K562 (cell line): ENCODE measurements around the gene MMP19. TPM values are rescaled to one million over a fixed set of nuclear protein-coding genes. Genes with fewer than 3 reads are reported as not detected.

Experiments used
- ATAC-seq: fragments of 200-7000 bp; cut with Tn5 transposase; 3 replicates; pipeline ENCODE4 v1.9.1; 2020; ENCODE audit warnings: moderate library complexity
- BruUV-seq: library from RNA; stranded (reverse); fragments of 400-500 nt; replicated peaks from 2 replicates; lab custom pipeline; 2021; lab: Mats Ljungman, UMichigan
- CTCF ChIA-PET: fragments of 300-600 bp; formaldehyde crosslinking; extraction: SDS; loops from one replicate; lab custom pipeline; 2021; ENCODE audit warnings: low intra/inter-chr PET ratio; lab: Yijun Ruan, JAX
- POLR2A ChIA-PET: fragments of 300-600, 350-650 bp; sonication (Branson Sonifier 250); formaldehyde crosslinking; extraction: SDS; loops from one replicate; lab custom pipeline; 2021; ENCODE audit warnings: antibody characterized with exemption, inconsistent platforms; lab: Yijun Ruan, JAX
- DNase-seq, 4 experiments: peaks; one replicate each; pipeline versions ENCODE4 v3.0.0 to v3.0.0-alpha.2; 2011 to 2018; ENCODE audit warnings: low spot score in 3 of 4, mixed read lengths in 3 of 4; ENCODE audit errors: extremely low read depth in 1 of 4
- FAIRE-seq: peaks from 2 replicates; lab custom pipeline; 2011; peaks lifted over from hg19 to GRCh38; lab: Jason Lieb, UNC
- H2AFZ ChIP-seq: 2 replicates; pipeline ENCODE4 v1.6.0; 2011; ENCODE audit warnings: low read depth, low read length, control low read depth, inconsistent platforms
- H3K27ac ChIP-seq: fragments of 200-600 bp; 3 replicates; pipeline ENCODE4 v1.8.0; 2011; ENCODE audit warnings: low read depth, mild to moderate bottlenecking, control low read depth, inconsistent platforms, low read length, moderate library complexity, mixed read lengths; ENCODE audit errors: extremely low read depth
- H3K27me3 ChIP-seq, 2 experiments: fragments of 300-600 bp in 1 of 2; 2 replicates in 1 of 2; 3 replicates in 1 of 2; pipeline versions ENCODE4 v1.6.0 to v1.8.0; 2011; ENCODE audit warnings: inconsistent platforms in 2 of 2, low read length in 2 of 2, mild to moderate bottlenecking in 1 of 2, mixed read lengths in 1 of 2, moderate library complexity in 1 of 2; ENCODE audit not compliant: control insufficient read depth in 2 of 2, insufficient read depth in 2 of 2
- H3K36me3 ChIP-seq: fragments of 300-600 bp; 3 replicates; pipeline ENCODE4 v1.8.0; 2011; ENCODE audit warnings: mild to moderate bottlenecking, low read length, inconsistent platforms; ENCODE audit not compliant: control insufficient read depth, insufficient read depth
- H3K4me1 ChIP-seq, 2 experiments: fragments of 200-600 bp in 1 of 2; replicated peaks in 1 of 2; 2 replicates in 1 of 2; 3 replicates in 1 of 2; pipeline versions ENCODE4 v1.5.1 to v1.8.0; 2011; ENCODE audit warnings: inconsistent platforms in 2 of 2, low read length in 2 of 2, mild to moderate bottlenecking in 1 of 2, mixed read lengths in 1 of 2, moderate library complexity in 1 of 2; ENCODE audit not compliant: control insufficient read depth in 2 of 2, insufficient read depth in 2 of 2
- H3K4me2 ChIP-seq: 2 replicates; pipeline ENCODE4 v1.6.1; 2011; ENCODE audit warnings: low read length, control low read depth, inconsistent platforms, mixed read lengths; ENCODE audit not compliant: insufficient read depth
- H3K4me3 ChIP-seq: fragments of 200-600 bp; sonication (generic), shearing (Covaris generic); 2 replicates; pipeline ENCODE4 v1.5.1; 2016; ENCODE audit warnings: control low read depth, inconsistent platforms
- H3K79me2 ChIP-seq: fragments of 200-600 bp; 3 replicates; pipeline ENCODE4 v1.8.0; 2011; ENCODE audit warnings: low read length, inconsistent platforms; ENCODE audit not compliant: control insufficient read depth, insufficient read depth
- H3K9ac ChIP-seq, 2 experiments: 2 replicates each; pipeline versions ENCODE4 v1.6.0 to v1.6.1; 2011; ENCODE audit warnings: low read depth in 2 of 2, low read length in 2 of 2, control low read depth in 1 of 2, inconsistent platforms in 1 of 2, mild to moderate bottlenecking in 1 of 2, mixed read lengths in 1 of 2; ENCODE audit not compliant: insufficient read depth in 1 of 2
- H3K9me1 ChIP-seq: one replicate; pipeline ENCODE4 v1.6.0; 2011; ENCODE audit warnings: inconsistent platforms, mild to moderate bottlenecking, low read length, moderate library complexity; ENCODE audit not compliant: control insufficient read depth, insufficient read depth
- H3K9me3 ChIP-seq: replicated peaks from 2 replicates; pipeline ENCODE4 v1.5.1; 2011; ENCODE audit warnings: low read depth, low read length, inconsistent platforms; ENCODE audit not compliant: control insufficient read depth, insufficient read depth
- H4K20me1 ChIP-seq: replicated peaks from 2 replicates; pipeline ENCODE4 v1.6.1; 2011; ENCODE audit warnings: low read length, inconsistent platforms, mixed read lengths; ENCODE audit not compliant: control insufficient read depth, insufficient read depth
- ARNT ChIP-seq, 2 experiments: fragments of 450-650 bp; IDR thresholded peaks; 2 replicates each; pipeline ENCODE4 v1.6.1; 2016; ENCODE audit warnings: mild to moderate bottlenecking in 1 of 2
- GABPB2 ChIP-seq: fragments of 250-450 bp; sonication (Bioruptor Pico); conservative IDR thresholded peaks from 2 replicates; pipeline ENCODE4 v1.5.1; 2021; ENCODE audit warnings: mild to moderate bottlenecking
- IRF1 ChIP-seq: sonication (generic); formaldehyde crosslinking; IDR thresholded peaks from 2 replicates; pipeline ENCODE4 v1.8.0; 2022; ENCODE audit warnings: missing genetic modification reagents, mild to moderate bottlenecking, borderline replicate concordance
- NR2C1 ChIP-seq, 2 experiments: fragments of 450-650 bp; IDR thresholded peaks; 2 replicates each; pipeline ENCODE4 v1.6.1; 2017; ENCODE audit warnings: mild to moderate bottlenecking in 2 of 2, antibody characterized with exemption in 1 of 2, inconsistent platforms in 1 of 2, missing compliant biosample characterization in 1 of 2, missing genetic modification characterization in 1 of 2
- PHF8 ChIP-seq: fragments of 200-600 bp; sonication (generic); IDR thresholded peaks from 2 replicates; pipeline ENCODE4 v1.6.1; 2012; ENCODE audit warnings: mixed run types, mild to moderate bottlenecking, inconsistent platforms, low read length, moderate library complexity, borderline replicate concordance
- POLR2B ChIP-seq: fragments of 450-650 bp; IDR thresholded peaks from 2 replicates; pipeline ENCODE4 v1.6.1; 2018; ENCODE audit warnings: low read depth; ENCODE audit not compliant: partially characterized antibody
- TEAD1 ChIP-seq, 2 experiments: fragments of 450-650 bp in 1 of 2; sonication (generic) in 1 of 2; formaldehyde crosslinking; IDR thresholded peaks; 2 replicates each; pipeline versions ENCODE4 v1.4.0 to v1.8.0; 2020 to 2022; ENCODE audit warnings: mild to moderate bottlenecking in 2 of 2, missing genetic modification reagents in 1 of 2
- TEAD2 ChIP-seq: fragments of 450-650 bp; IDR thresholded peaks from 2 replicates; pipeline ENCODE4 v1.6.1; 2016; ENCODE audit warnings: missing genetic modification characterization, control low read depth, missing compliant biosample characterization
- ZFP36 ChIP-seq: fragments of 150-350 bp; IDR thresholded peaks from 2 replicates; pipeline ENCODE4 v1.6.1; 2018; ENCODE audit warnings: low read length, low read depth; ENCODE audit not compliant: partially characterized antibody
- ZFP91 ChIP-seq: sonication (generic); formaldehyde crosslinking; IDR thresholded peaks from 2 replicates; pipeline ENCODE4 v1.8.0; 2022; ENCODE audit warnings: mild to moderate bottlenecking, missing genetic modification reagents
- ZNF23 ChIP-seq: fragments of 250-450 bp; sonication (Bioruptor Pico); IDR thresholded peaks from 2 replicates; pipeline ENCODE4 v1.4.0; 2020; ENCODE audit warnings: mild to moderate bottlenecking
- ZNF41 ChIP-seq: fragments of 250-450 bp; sonication (Bioruptor Pico); conservative IDR thresholded peaks from 2 replicates; pipeline ENCODE4 v1.4.0; 2020; ENCODE audit warnings: mild to moderate bottlenecking
- ZNF445 ChIP-seq: fragments of 250-450 bp; sonication (Bioruptor Pico); IDR thresholded peaks from 2 replicates; pipeline ENCODE4 v1.4.0; 2020; ENCODE audit warnings: low read depth, mild to moderate bottlenecking, moderate library complexity
- WGBS: fragments of 100-300 bp; shearing (Covaris generic); methylation state at CpG from one replicate; pipeline ENCODE4 v1.1.6; 2016; ENCODE audit warnings: low coverage, mixed read lengths; ENCODE audit not compliant: insufficient coverage; ENCODE audit errors: missing lambda C conversion rate; 5-methylcytosine and 5-hydroxymethylcytosine counted together
- in situ Hi-C: fragments of 300-500 bp; cut with MboI; formaldehyde crosslinking; loops from 4 replicates; pipeline ENCODE4 v1.15.0; 2018; ENCODE audit warnings: inconsistent platforms, mixed read lengths
- intact Hi-C: fragments of 100-400 bp; cut with micrococcal nuclease; formaldehyde crosslinking; loops from 2 replicates; pipeline ENCODE4 v1.14.2; 2022
- polyA plus RNA-seq, 8 experiments: library from polyadenylated mRNA; depleted of rRNA in 4 of 8; stranded (reverse) in 5 of 8; unstranded in 3 of 8; fragments of >200 nt; fragmentation: Nextera tagmentation in 2 of 8; fragmentation: Illumina TruSeq in 1 of 8; extraction: Ambion mirVana in 2 of 8; extraction: Trizol in 1 of 8; gene quantifications; 2 replicates each; pipeline versions ENCODE4 v1.2.1 to v1.2.3, GENCODE V29; 2011 to 2014; ENCODE audit warnings: inconsistent platforms in 1 of 8, missing spikeins in 1 of 8
- total RNA-seq, 7 experiments: library from RNA; depleted of rRNA in 6 of 7; stranded (reverse); fragments of >200 nt in 6 of 7; fragmentation: Illumina TruSeq in 2 of 7; extraction: Trizol in 2 of 7; gene quantifications; 2 replicates each; pipeline versions ENCODE4 v1.2.1 to v1.2.3, GENCODE V29; 2011 to 2021; ENCODE audit warnings: low replicate concordance in 1 of 7
- TF ChIP-seq, protein P1 (sequence below), 3 experiments: IDR thresholded peaks in 2 of 3; conservative IDR thresholded peaks in 1 of 3; 2 replicates each; pipeline ENCODE4 v1.5.1; 2011 to 2012; ENCODE audit warnings: low read length in 3 of 3, mild to moderate bottlenecking in 3 of 3, control low read depth in 2 of 3, improper control_type of control experiment in 1 of 3, inconsistent platforms in 1 of 3, low read depth in 1 of 3, mixed read lengths in 1 of 3, moderate library complexity in 1 of 3; ENCODE audit not compliant: insufficient read depth in 2 of 3
- TF ChIP-seq, protein P2 (sequence below): fragments of 250-450 bp; sonication (Bioruptor Pico); IDR thresholded peaks from 2 replicates; pipeline ENCODE4 v1.5.0; 2020; ENCODE audit warnings: mild to moderate bottlenecking

The MMP19 gene
- total and polyA plus RNA-seq, 9 of the 15 experiments (the other 6 are each of a cell fraction or from before 2014, with no cell fraction given), result 0.14 to 1.6 (median 0.66) TPM

GRCh38 chr12:55823419-55823818 is 19.3 kb downstream of the MMP19 start (continued):
- TF ChIP-seq ZFP91 (CRISPR knock-in tag) (no peak), NR2C1 (IDR thresholded peaks at IDR 0.05) (no peak), NR2C1 (tag; IDR thresholded peaks at IDR 0.05) (no peak)

DNA sequence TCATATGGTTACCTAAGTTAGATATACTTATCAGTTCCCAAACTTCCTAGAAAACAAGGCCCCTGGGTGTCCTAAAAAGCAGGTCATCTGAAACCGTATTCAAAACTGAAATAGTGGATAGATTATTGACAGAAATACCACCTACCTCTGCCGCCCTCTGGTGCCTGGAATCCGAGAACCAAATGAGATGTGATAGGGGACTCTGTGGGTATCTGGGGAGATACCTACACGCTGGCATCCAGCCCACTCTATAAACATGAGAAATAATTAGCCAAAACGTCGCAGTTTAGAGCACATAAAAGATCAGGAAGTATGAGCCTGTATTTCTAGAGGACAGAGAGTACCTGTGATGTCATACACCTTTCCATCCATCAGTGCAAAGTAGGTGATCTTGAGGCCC is 20.5 kb downstream of the MMP19 start:
- no peak overlapping the region for H2AFZ ChIP-seq
- peaks cover 71% of the 10 kb centered on the region for H3K36me3 ChIP-seq
- POLR2A ChIA-PET, result interaction anchor here (5.5 kb wide), 1 partner anchor 10 kb away, joined by 64 read pairs; the partner anchor contains the start of gene DNAJC14
- no peak overlapping the region for H3K9ac ChIP-seq
- H3K27ac ChIP-seq, result no peak overlapping the region
- no TSS peak for BruUV-seq
- in situ Hi-C loops (no loop called here), intact Hi-C loops (loop anchor here (2.0 kb wide), 1 partner anchor 83 kb away; no protein-coding TSS in a partner anchor)
- no peak overlapping the region for H3K4me2 ChIP-seq
- CTCF ChIA-PET, result interaction anchor here (1.0 kb wide), 1 partner anchor 84 kb away, joined by 3 read pairs; no protein-coding TSS in a partner anchor
- H3K9me3 ChIP-seq, result no peaks in the 10 kb centered on the region
- no peak for FAIRE-seq
- H3K4me3 ChIP-seq, result no peak overlapping the region
- no peaks in the 10 kb centered on the region for H3K27me3 ChIP-seq
- ATAC-seq, result no peak
- DNase-seq, result no peak
- WGBS, result 59% methylated on average over 6 of the region's 6 CpGs
- peaks cover 6 to 9% of the 10 kb centered on the region in 2 experiments; a peak in 4 of 5 replicates for H3K4me1 ChIP-seq
- no peaks in the 10 kb centered on the region for H3K9me1 ChIP-seq
- no peaks in the 10 kb centered on the region; the same call in 1 of the 2 replicates for H4K20me1 ChIP-seq
- H3K79me2 ChIP-seq, result peaks cover 57% of the 10 kb centered on the region
- no peak for TF ChIP-seq ZFP36
- TF ChIP-seq POLR2B, result peak; percentile 15
- no peak for TF ChIP-seq ZNF445
- no peak for TF ChIP-seq PHF8
- no peak for TF ChIP-seq IRF1 (CRISPR knock-in tag)
- TF ChIP-seq, protein P1, sequence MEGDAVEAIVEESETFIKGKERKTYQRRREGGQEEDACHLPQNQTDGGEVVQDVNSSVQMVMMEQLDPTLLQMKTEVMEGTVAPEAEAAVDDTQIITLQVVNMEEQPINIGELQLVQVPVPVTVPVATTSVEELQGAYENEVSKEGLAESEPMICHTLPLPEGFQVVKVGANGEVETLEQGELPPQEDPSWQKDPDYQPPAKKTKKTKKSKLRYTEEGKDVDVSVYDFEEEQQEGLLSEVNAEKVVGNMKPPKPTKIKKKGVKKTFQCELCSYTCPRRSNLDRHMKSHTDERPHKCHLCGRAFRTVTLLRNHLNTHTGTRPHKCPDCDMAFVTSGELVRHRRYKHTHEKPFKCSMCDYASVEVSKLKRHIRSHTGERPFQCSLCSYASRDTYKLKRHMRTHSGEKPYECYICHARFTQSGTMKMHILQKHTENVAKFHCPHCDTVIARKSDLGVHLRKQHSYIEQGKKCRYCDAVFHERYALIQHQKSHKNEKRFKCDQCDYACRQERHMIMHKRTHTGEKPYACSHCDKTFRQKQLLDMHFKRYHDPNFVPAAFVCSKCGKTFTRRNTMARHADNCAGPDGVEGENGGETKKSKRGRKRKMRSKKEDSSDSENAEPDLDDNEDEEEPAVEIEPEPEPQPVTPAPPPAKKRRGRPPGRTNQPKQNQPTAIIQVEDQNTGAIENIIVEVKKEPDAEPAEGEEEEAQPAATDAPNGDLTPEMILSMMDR (IDR thresholded peaks at IDR 0.05 in 2 of 3, conservative IDR thresholded peaks at IDR 0.05 in 1 of 3; ENCODE audit: insufficient read depth in 2 of 3, low read depth in 1 of 3, low read length in 3 of 3), result peak in 2 of 3 experiments; percentile 20 to 38; a peak in 2 of 6 replicates
- TF ChIP-seq ZNF41 (CRISPR knock-in tag), result no peak
- TF ChIP-seq ARNT (IDR thresholded peaks at IDR 0.05), result no peak
- TF ChIP-seq TEAD2 (tag), result peak; percentile 90
- peak; percentile 82 to 96 for TF ChIP-seq TEAD1 (CRISPR knock-in tag; IDR thresholded peaks at IDR 0.05)
- TF ChIP-seq ZNF23 (CRISPR knock-in tag), result no peak
- TF ChIP-seq GABPB2, result no peak
- TF ChIP-seq, protein P2, sequence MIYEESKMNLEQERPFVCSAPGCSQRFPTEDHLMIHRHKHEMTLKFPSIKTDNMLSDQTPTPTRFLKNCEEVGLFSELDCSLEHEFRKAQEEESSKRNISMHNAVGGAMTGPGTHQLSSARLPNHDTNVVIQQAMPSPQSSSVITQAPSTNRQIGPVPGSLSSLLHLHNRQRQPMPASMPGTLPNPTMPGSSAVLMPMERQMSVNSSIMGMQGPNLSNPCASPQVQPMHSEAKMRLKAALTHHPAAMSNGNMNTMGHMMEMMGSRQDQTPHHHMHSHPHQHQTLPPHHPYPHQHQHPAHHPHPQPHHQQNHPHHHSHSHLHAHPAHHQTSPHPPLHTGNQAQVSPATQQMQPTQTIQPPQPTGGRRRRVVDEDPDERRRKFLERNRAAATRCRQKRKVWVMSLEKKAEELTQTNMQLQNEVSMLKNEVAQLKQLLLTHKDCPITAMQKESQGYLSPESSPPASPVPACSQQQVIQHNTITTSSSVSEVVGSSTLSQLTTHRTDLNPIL (CRISPR knock-in tag), result no peak
